ENCODE measurements around the gene WDR59.

- TF ChIP-seq CTCF (IDR thresholded peaks at IDR 0.05), result no peak
- TF ChIP-seq POLR2A (IDR thresholded peaks at IDR 0.05), result no peak
These were observed 143.5 kb downstream of the WDR59 start for GRCh38 chr16:74841469-74841868.

Measured in right lobe of liver (tissue), 4 donors.